ENCODE results near the gene ISCA1.

ISCA1 gene

DNA sequence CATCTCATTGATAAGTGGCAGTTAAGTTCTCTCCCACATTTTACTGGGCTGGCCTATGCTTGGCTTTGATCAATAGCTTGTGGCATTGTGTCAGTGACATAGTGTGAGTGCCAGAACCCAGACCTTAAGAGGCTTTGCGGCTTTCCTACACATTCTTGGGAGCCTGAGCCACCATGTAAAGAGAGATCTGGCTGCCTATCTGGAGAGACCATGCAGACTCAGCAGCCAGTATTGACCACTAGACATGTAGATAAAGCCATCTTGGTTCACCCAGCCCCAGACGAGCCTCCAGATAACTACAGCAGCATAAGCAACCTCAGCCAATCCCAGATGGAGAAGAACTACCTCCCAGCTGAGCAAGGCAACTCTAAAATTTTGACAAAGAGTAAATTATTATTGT, 51.5 kb downstream of the ISCA1 start:
- no peak for DNase-seq (ENCODE audit: low read depth)

DNA sequence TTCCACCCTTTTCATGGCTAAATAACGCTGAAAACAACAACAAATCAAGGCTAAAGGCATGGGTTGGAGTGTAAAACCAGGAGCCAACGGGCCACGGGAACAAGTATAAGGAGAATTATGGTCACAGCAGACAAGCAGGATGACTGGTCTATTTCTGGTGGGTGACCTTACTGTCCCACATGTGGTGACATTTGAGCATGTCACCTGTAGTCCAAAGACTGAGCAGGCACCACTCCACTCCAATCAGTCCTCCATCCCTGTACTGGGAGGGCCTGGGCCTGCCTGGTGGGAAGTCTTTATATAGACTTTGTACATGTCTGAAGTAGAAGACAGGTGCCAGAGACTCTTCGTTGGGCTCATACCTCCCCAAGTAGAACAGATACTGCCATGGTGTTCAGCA, 59.7 kb downstream of the ISCA1 start:
- no peak for DNase-seq (ENCODE audit: low read depth)

DNA sequence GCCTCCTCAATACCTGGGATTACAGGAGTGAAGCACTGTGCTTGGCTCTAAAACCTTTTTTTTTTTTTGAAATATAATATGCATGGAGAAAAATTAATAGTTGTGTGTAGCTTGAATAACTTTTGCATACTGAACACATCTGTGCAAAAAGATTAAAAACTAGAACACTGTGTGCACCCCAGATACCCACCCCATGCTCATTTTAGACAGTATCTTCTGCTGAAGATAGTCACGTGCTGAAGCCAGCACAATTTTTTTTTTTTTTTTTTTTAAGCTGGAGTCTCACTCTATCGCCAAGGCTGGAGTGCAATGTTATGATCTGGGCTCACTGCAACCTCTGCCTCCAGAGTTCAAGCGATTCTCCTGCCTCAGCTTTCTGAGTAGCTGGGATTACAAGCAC, 62.7 kb downstream of the ISCA1 start:
- DNase-seq (ENCODE audit: low read depth): no peak

DNA sequence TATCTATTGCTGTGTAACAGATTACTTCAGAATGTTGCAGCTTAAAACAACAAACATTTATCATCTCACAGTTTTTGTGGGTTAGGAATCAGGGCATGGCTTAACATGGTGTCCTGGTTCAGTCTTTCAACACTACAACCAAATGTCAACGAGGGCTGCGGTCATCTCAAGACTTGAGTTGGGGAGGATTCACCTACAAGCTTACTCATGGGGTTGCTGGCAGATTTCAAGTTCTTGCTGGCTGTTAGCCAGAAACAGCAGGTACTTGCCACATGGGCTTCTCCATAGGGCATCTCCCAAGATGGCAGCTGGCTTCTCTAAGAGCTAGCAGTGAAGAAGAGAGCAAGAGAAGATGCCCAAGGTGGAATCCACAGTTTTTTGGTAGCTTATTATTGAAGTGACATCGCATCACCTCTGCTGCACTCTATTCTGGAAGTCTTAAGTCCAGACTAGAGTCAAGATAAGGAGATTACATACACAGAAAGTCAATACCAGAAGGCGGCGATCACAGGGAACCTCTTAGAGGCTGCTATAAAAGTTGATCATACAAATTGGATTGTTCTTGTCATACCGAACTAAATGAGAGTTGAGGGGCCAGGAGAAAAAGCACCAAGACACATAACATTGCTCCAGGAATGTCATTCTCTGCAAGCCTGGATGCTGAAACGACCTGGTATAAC, 65.1 kb downstream of the ISCA1 start:
- DNase-seq (ENCODE audit: low read depth): no peak

Data from activated T-helper 1 cell treated with Interleukin-2 at 50 U/mL for 16 hours (primary cell).